Fibroblast of lung (primary cell): ENCODE data around the gene PCBD1.

Experiments used
- CTCF ChIP-seq, 2 donors: IDR thresholded peaks in 1 of 2; conservative IDR thresholded peaks in 1 of 2; 1 replicate in 1 of 2; 2 replicates in 1 of 2; pipeline ENCODE4 v1.5.1; 2011 to 2012; ENCODE audit warnings: low read length in 2 of 2, control low read depth in 1 of 2, inconsistent platforms in 1 of 2, low read depth in 1 of 2, mild to moderate bottlenecking in 1 of 2
- EZH2 ChIP-seq: IDR thresholded peaks from 2 replicates; pipeline ENCODE4 v1.5.1; 2012; ENCODE audit warnings: low read length, control low read depth, mild to moderate bottlenecking; ENCODE audit errors: missing control alignments

- TF ChIP-seq CTCF (conservative IDR thresholded peaks at IDR 0.05 in 1 of 2, IDR thresholded peaks at IDR 0.05 in 1 of 2; ENCODE audit: low read depth in 1 of 2, low read length in 2 of 2) = no peak
- TF ChIP-seq EZH2 = no peak
These were observed 45.0 kb downstream of the PCBD1 start for GRCh38 chr10:70843333-70843732.
